ENCODE results near the gene CAVIN3.

DNA sequence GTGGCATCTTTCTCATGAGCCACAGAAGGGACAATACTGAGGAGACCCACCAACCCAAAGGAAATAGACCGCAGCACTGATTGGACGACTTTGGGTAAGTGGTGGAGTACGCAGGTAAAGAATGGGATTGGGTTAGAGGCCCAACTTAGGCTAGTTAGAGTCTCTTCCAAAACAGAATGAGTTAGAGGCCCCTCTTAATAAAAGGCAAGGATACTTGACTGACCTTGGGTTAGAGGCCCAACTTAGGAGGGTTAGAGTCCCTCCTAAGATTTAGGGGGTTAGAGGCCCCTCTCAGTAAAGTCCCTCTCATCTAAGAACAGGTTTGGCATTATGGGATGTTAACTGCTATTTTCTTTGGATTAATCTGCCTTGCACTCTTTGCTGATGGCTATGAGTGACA, 36.1 kb downstream of the CAVIN3 start:
- TF ChIP-seq, protein P1, sequence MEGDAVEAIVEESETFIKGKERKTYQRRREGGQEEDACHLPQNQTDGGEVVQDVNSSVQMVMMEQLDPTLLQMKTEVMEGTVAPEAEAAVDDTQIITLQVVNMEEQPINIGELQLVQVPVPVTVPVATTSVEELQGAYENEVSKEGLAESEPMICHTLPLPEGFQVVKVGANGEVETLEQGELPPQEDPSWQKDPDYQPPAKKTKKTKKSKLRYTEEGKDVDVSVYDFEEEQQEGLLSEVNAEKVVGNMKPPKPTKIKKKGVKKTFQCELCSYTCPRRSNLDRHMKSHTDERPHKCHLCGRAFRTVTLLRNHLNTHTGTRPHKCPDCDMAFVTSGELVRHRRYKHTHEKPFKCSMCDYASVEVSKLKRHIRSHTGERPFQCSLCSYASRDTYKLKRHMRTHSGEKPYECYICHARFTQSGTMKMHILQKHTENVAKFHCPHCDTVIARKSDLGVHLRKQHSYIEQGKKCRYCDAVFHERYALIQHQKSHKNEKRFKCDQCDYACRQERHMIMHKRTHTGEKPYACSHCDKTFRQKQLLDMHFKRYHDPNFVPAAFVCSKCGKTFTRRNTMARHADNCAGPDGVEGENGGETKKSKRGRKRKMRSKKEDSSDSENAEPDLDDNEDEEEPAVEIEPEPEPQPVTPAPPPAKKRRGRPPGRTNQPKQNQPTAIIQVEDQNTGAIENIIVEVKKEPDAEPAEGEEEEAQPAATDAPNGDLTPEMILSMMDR (conservative IDR thresholded peaks at IDR 0.05 in 1 of 2, IDR thresholded peaks at IDR 0.05 in 1 of 2; ENCODE audit: extremely low read depth in 1 of 2, insufficient read depth in 1 of 2, low read depth in 1 of 2, low read length in 2 of 2), result no peak
- TF ChIP-seq EZH2 (IDR thresholded peaks at IDR 0.05; ENCODE audit: borderline replicate concordance, low read length), result no peak

Data from mammary epithelial cell (primary cell).